ENCODE data around the gene FRS3.

GRCh38 chr6:41783106-41783780, 3.5 kb upstream of the FRS3 start:
- TF ChIP-seq POLR2A (IDR thresholded peaks at IDR 0.05) (no peak), CTCF (IDR thresholded peaks at IDR 0.05) (no peak)

Data from heart left ventricle (tissue), 13 donors.